K562 (cell line): ENCODE data around the gene HUNK. TPM values are rescaled to one million over a fixed set of nuclear protein-coding genes. Genes with fewer than 3 reads are reported as not detected.

Source experiments
- ATAC-seq: fragments of 200-7000 bp; cut with Tn5 transposase; 3 replicates; pipeline ENCODE4 v1.9.1; 2020; ENCODE audit warnings: moderate library complexity
- BruUV-seq: library from RNA; stranded (reverse); fragments of 400-500 nt; replicated peaks from 2 replicates; lab custom pipeline; 2021; lab: Mats Ljungman, UMichigan
- CTCF ChIA-PET: fragments of 300-600 bp; formaldehyde crosslinking; extraction: SDS; loops from one replicate; lab custom pipeline; 2021; ENCODE audit warnings: low intra/inter-chr PET ratio; lab: Yijun Ruan, JAX
- POLR2A ChIA-PET: fragments of 300-600, 350-650 bp; sonication (Branson Sonifier 250); formaldehyde crosslinking; extraction: SDS; loops from one replicate; lab custom pipeline; 2021; ENCODE audit warnings: antibody characterized with exemption, inconsistent platforms; lab: Yijun Ruan, JAX
- DNase-seq, 4 experiments: peaks; one replicate each; pipeline versions ENCODE4 v3.0.0 to v3.0.0-alpha.2; 2011 to 2018; ENCODE audit warnings: low spot score in 3 of 4, mixed read lengths in 3 of 4; ENCODE audit errors: extremely low read depth in 1 of 4
- FAIRE-seq: peaks from 2 replicates; lab custom pipeline; 2011; peaks lifted over from hg19 to GRCh38; lab: Jason Lieb, UNC
- H2AFZ ChIP-seq: 2 replicates; pipeline ENCODE4 v1.6.0; 2011; ENCODE audit warnings: low read depth, low read length, control low read depth, inconsistent platforms
- H3K27ac ChIP-seq: fragments of 200-600 bp; 3 replicates; pipeline ENCODE4 v1.8.0; 2011; ENCODE audit warnings: low read depth, mild to moderate bottlenecking, control low read depth, inconsistent platforms, low read length, moderate library complexity, mixed read lengths; ENCODE audit errors: extremely low read depth
- H3K27me3 ChIP-seq, 2 experiments: fragments of 300-600 bp in 1 of 2; 2 replicates in 1 of 2; 3 replicates in 1 of 2; pipeline versions ENCODE4 v1.6.0 to v1.8.0; 2011; ENCODE audit warnings: inconsistent platforms in 2 of 2, low read length in 2 of 2, mild to moderate bottlenecking in 1 of 2, mixed read lengths in 1 of 2, moderate library complexity in 1 of 2; ENCODE audit not compliant: control insufficient read depth in 2 of 2, insufficient read depth in 2 of 2
- H3K36me3 ChIP-seq: fragments of 300-600 bp; 3 replicates; pipeline ENCODE4 v1.8.0; 2011; ENCODE audit warnings: mild to moderate bottlenecking, low read length, inconsistent platforms; ENCODE audit not compliant: control insufficient read depth, insufficient read depth
- H3K4me1 ChIP-seq, 2 experiments: fragments of 200-600 bp in 1 of 2; replicated peaks in 1 of 2; 2 replicates in 1 of 2; 3 replicates in 1 of 2; pipeline versions ENCODE4 v1.5.1 to v1.8.0; 2011; ENCODE audit warnings: inconsistent platforms in 2 of 2, low read length in 2 of 2, mild to moderate bottlenecking in 1 of 2, mixed read lengths in 1 of 2, moderate library complexity in 1 of 2; ENCODE audit not compliant: control insufficient read depth in 2 of 2, insufficient read depth in 2 of 2
- H3K4me2 ChIP-seq: 2 replicates; pipeline ENCODE4 v1.6.1; 2011; ENCODE audit warnings: low read length, control low read depth, inconsistent platforms, mixed read lengths; ENCODE audit not compliant: insufficient read depth
- H3K4me3 ChIP-seq: fragments of 200-600 bp; sonication (generic), shearing (Covaris generic); 2 replicates; pipeline ENCODE4 v1.5.1; 2016; ENCODE audit warnings: control low read depth, inconsistent platforms
- H3K79me2 ChIP-seq: fragments of 200-600 bp; 3 replicates; pipeline ENCODE4 v1.8.0; 2011; ENCODE audit warnings: low read length, inconsistent platforms; ENCODE audit not compliant: control insufficient read depth, insufficient read depth
- H3K9ac ChIP-seq, 2 experiments: 2 replicates each; pipeline versions ENCODE4 v1.6.0 to v1.6.1; 2011; ENCODE audit warnings: low read depth in 2 of 2, low read length in 2 of 2, control low read depth in 1 of 2, inconsistent platforms in 1 of 2, mild to moderate bottlenecking in 1 of 2, mixed read lengths in 1 of 2; ENCODE audit not compliant: insufficient read depth in 1 of 2
- H3K9me1 ChIP-seq: one replicate; pipeline ENCODE4 v1.6.0; 2011; ENCODE audit warnings: inconsistent platforms, mild to moderate bottlenecking, low read length, moderate library complexity; ENCODE audit not compliant: control insufficient read depth, insufficient read depth
- H3K9me3 ChIP-seq: replicated peaks from 2 replicates; pipeline ENCODE4 v1.5.1; 2011; ENCODE audit warnings: low read depth, low read length, inconsistent platforms; ENCODE audit not compliant: control insufficient read depth, insufficient read depth
- H4K20me1 ChIP-seq: replicated peaks from 2 replicates; pipeline ENCODE4 v1.6.1; 2011; ENCODE audit warnings: low read length, inconsistent platforms, mixed read lengths; ENCODE audit not compliant: control insufficient read depth, insufficient read depth
- CC2D1A ChIP-seq: fragments of 450-650 bp; IDR thresholded peaks from 2 replicates; pipeline ENCODE4 v1.6.1; 2017; ENCODE audit warnings: mild to moderate bottlenecking
- HBP1 ChIP-seq: fragments of 450-650 bp; formaldehyde crosslinking; IDR thresholded peaks from 2 replicates; pipeline ENCODE4 v1.4.0; 2022; ENCODE audit warnings: missing genetic modification characterization
- HDAC2 ChIP-seq: fragments of 450-650 bp; IDR thresholded peaks from 2 replicates; pipeline ENCODE4 v1.6.1; 2016; ENCODE audit warnings: mild to moderate bottlenecking
- NR3C1 ChIP-seq: sonication (generic); formaldehyde crosslinking; IDR thresholded peaks from 2 replicates; pipeline ENCODE4 v1.8.1; 2022; ENCODE audit warnings: missing genetic modification reagents
- PHF20 ChIP-seq: fragments of 450-650 bp; IDR thresholded peaks from 2 replicates; pipeline ENCODE4 v1.6.1; 2018; ENCODE audit not compliant: partially characterized antibody
- RB1 ChIP-seq: fragments of 450-650 bp; IDR thresholded peaks from 2 replicates; pipeline ENCODE4 v1.6.1; 2017; ENCODE audit warnings: low read depth, mild to moderate bottlenecking
- RBM17 ChIP-seq: fragments of 200-400 bp; formaldehyde crosslinking; IDR thresholded peaks from 2 replicates; pipeline ENCODE4 v1.6.1; 2017; ENCODE audit warnings: low read depth, mild to moderate bottlenecking, low read length, borderline replicate concordance
- VEZF1 ChIP-seq: fragments of 200-800 bp; sonication (Bioruptor generic); IDR thresholded peaks from 2 replicates; pipeline ENCODE4 v1.6.1; 2017; ENCODE audit warnings: missing genetic modification characterization, missing compliant biosample characterization
- ZC3H11A ChIP-seq: IDR thresholded peaks from 2 replicates; pipeline ENCODE4 v1.6.1; 2012; ENCODE audit warnings: low read depth, low read length, improper control_type of control experiment
- ZNF146 ChIP-seq: IDR thresholded peaks from one replicate; pipeline ENCODE4 v1.6.1; 2018; ENCODE audit warnings: missing compliant biosample characterization; ENCODE audit not compliant: unreplicated experiment
- ZNF280B ChIP-seq: fragments of 250-450 bp; sonication (Bioruptor Pico); IDR thresholded peaks from 2 replicates; pipeline ENCODE4 v1.5.1; 2021; ENCODE audit warnings: mild to moderate bottlenecking
- ZNF316 ChIP-seq: fragments of 450-650 bp; IDR thresholded peaks from 2 replicates; pipeline ENCODE4 v1.6.1; 2016
- WGBS: fragments of 100-300 bp; shearing (Covaris generic); methylation state at CpG from one replicate; pipeline ENCODE4 v1.1.6; 2016; ENCODE audit warnings: low coverage, mixed read lengths; ENCODE audit not compliant: insufficient coverage; ENCODE audit errors: missing lambda C conversion rate; 5-methylcytosine and 5-hydroxymethylcytosine counted together
- in situ Hi-C: fragments of 300-500 bp; cut with MboI; formaldehyde crosslinking; loops from 4 replicates; pipeline ENCODE4 v1.15.0; 2018; ENCODE audit warnings: inconsistent platforms, mixed read lengths
- intact Hi-C: fragments of 100-400 bp; cut with micrococcal nuclease; formaldehyde crosslinking; loops from 2 replicates; pipeline ENCODE4 v1.14.2; 2022
- polyA plus RNA-seq, 8 experiments: library from polyadenylated mRNA; depleted of rRNA in 4 of 8; stranded (reverse) in 5 of 8; unstranded in 3 of 8; fragments of >200 nt; fragmentation: Nextera tagmentation in 2 of 8; fragmentation: Illumina TruSeq in 1 of 8; extraction: Ambion mirVana in 2 of 8; extraction: Trizol in 1 of 8; gene quantifications; 2 replicates each; pipeline versions ENCODE4 v1.2.1 to v1.2.3, GENCODE V29; 2011 to 2014; ENCODE audit warnings: inconsistent platforms in 1 of 8, missing spikeins in 1 of 8
- total RNA-seq, 7 experiments: library from RNA; depleted of rRNA in 6 of 7; stranded (reverse); fragments of >200 nt in 6 of 7; fragmentation: Illumina TruSeq in 2 of 7; extraction: Trizol in 2 of 7; gene quantifications; 2 replicates each; pipeline versions ENCODE4 v1.2.1 to v1.2.3, GENCODE V29; 2011 to 2021; ENCODE audit warnings: low replicate concordance in 1 of 7
- TF ChIP-seq, protein P1 (sequence below): sonication (generic); formaldehyde crosslinking; IDR thresholded peaks from 2 replicates; pipeline ENCODE4 v1.8.0; 2022; ENCODE audit warnings: mild to moderate bottlenecking, missing genetic modification reagents, borderline replicate concordance
- TF ChIP-seq, protein P2 (sequence below): fragments of 250-450 bp; sonication (Bioruptor Pico); IDR thresholded peaks from 2 replicates; pipeline ENCODE4 v1.8.0; 2022; ENCODE audit warnings: inconsistent platforms, mild to moderate bottlenecking, moderate library complexity, borderline replicate concordance

Gene HUNK
- total and polyA plus RNA-seq, 9 of the 15 experiments (the other 6 are each of a cell fraction or from before 2014, with no cell fraction given) = not detected

DNA sequence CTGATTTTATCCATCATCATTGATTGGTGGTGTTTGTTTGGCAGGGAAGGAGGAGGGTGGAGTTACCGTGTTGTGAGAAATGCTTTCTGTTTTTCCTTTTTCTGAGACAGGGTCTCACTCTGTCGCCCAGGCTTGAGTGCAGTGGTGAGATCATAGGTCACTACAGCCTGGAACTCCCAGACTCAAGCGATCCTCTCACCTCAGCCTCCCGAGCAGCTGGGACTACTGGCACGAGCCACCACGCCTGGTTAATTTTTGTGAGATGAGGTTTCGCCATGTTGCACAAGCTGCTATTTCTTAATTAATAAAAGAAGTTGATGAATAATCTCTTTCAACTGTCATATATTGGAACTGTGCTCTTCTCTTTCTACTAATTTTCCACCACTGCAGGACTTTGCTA lies 44.3 kb downstream of the HUNK start:
- CTCF ChIA-PET = no interaction called here
- POLR2A ChIA-PET = interaction anchor here (0.7 kb wide), 1 partner anchor 326 kb away, joined by 4 read pairs; no protein-coding TSS in a partner anchor
- H3K36me3 ChIP-seq = no peaks in the 10 kb centered on the region
- FAIRE-seq (no peak), ATAC-seq (no peak), DNase-seq (no peak)
- H3K4me1 ChIP-seq = no peaks in the 10 kb centered on the region
- no peak overlapping the region for H3K9ac ChIP-seq
- no peak overlapping the region for H3K27ac ChIP-seq
- H2AFZ ChIP-seq = no peak overlapping the region
- no TSS peak for BruUV-seq
- TF ChIP-seq NR3C1 (CRISPR knock-in tag) (no peak), RB1 (no peak), PHF20 (no peak), CC2D1A (no peak), RBM17 (no peak), ZNF280B (CRISPR knock-in tag) (no peak), HBP1 (no peak), ZNF316 (no peak), HDAC2 (no peak), VEZF1 (CRISPR knock-in tag) (no peak), ZC3H11A (no peak), ZNF146 (CRISPR knock-in tag) (no peak)
- TF ChIP-seq, protein P1, sequence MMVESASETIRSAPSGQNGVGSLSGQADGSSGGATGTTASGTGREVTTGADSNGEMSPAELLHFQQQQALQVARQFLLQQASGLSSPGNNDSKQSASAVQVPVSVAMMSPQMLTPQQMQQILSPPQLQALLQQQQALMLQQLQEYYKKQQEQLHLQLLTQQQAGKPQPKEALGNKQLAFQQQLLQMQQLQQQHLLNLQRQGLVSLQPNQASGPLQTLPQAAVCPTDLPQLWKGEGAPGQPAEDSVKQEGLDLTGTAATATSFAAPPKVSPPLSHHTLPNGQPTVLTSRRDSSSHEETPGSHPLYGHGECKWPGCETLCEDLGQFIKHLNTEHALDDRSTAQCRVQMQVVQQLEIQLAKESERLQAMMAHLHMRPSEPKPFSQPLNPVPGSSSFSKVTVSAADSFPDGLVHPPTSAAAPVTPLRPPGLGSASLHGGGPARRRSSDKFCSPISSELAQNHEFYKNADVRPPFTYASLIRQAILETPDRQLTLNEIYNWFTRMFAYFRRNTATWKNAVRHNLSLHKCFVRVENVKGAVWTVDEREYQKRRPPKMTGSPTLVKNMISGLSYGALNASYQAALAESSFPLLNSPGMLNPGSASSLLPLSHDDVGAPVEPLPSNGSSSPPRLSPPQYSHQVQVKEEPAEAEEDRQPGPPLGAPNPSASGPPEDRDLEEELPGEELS = no peak
- TF ChIP-seq, protein P2, sequence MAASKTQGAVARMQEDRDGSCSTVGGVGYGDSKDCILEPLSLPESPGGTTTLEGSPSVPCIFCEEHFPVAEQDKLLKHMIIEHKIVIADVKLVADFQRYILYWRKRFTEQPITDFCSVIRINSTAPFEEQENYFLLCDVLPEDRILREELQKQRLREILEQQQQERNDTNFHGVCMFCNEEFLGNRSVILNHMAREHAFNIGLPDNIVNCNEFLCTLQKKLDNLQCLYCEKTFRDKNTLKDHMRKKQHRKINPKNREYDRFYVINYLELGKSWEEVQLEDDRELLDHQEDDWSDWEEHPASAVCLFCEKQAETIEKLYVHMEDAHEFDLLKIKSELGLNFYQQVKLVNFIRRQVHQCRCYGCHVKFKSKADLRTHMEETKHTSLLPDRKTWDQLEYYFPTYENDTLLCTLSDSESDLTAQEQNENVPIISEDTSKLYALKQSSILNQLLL (CRISPR knock-in tag) = no peak
- intact Hi-C loops = no loop called here
- H3K9me3 ChIP-seq = no peaks in the 10 kb centered on the region
- peaks cover 28 to 34% of the 10 kb centered on the region in 2 experiments; a peak in 4 of 5 replicates for H3K27me3 ChIP-seq
- WGBS = 1% methylated on average over 7 of the region's 7 CpGs
- H3K9me1 ChIP-seq = no peaks in the 10 kb centered on the region
- in situ Hi-C loops = no loop called here
- no peak overlapping the region for H3K4me2 ChIP-seq
- no peaks in the 10 kb centered on the region; the same call in 1 of the 2 replicates for H4K20me1 ChIP-seq
- no peaks in the 10 kb centered on the region for H3K79me2 ChIP-seq
- no peak overlapping the region for H3K4me3 ChIP-seq
